Immature natural killer cell (primary cell): ENCODE measurements around the gene ALG6. TPM values are rescaled to one million over a fixed set of nuclear protein-coding genes. Genes with fewer than 3 reads are reported as not detected.
"Not testable (repeated sequence)": the region's sequence is repeated elsewhere in the genome, so short reads cannot be mapped to it uniquely, and the experiment has no call there.

Source experiments
- DNase-seq, 3 donors: peaks; one replicate each; pipeline ENCODE4 v3.0.0; 2022; ENCODE audit warnings: mixed read lengths in 1 of 3
- H3K27ac Mint-ChIP-seq, 6 donors: one replicate each; pipeline ENCODE4 v1.8.0; 2020; ENCODE audit warnings: mixed read lengths in 6 of 6, mild to moderate bottlenecking in 5 of 6, inconsistent platforms in 4 of 6, moderate library complexity in 3 of 6
- H3K27me3 Mint-ChIP-seq, 3 donors: one replicate each; pipeline ENCODE4 v1.8.0; 2020 to 2021; ENCODE audit warnings: low read depth in 3 of 3, mild to moderate bottlenecking in 3 of 3, mixed read lengths in 3 of 3, moderate library complexity in 3 of 3, inconsistent platforms in 1 of 3
- H3K36me3 Mint-ChIP-seq, 3 donors: one replicate each; pipeline ENCODE4 v1.8.0; 2020; ENCODE audit warnings: mixed read lengths in 3 of 3, inconsistent platforms in 2 of 3, mild to moderate bottlenecking in 2 of 3
- H3K4me1 Mint-ChIP-seq, 2 donors: one replicate each; pipeline ENCODE4 v1.8.0; 2020; ENCODE audit warnings: inconsistent platforms in 2 of 2, mild to moderate bottlenecking in 2 of 2, mixed read lengths in 2 of 2, moderate library complexity in 1 of 2
- H3K4me3 Mint-ChIP-seq, 5 donors: one replicate each; pipeline ENCODE4 v1.8.0; 2020; ENCODE audit warnings: mild to moderate bottlenecking in 5 of 5, mixed read lengths in 5 of 5, inconsistent platforms in 3 of 5, moderate library complexity in 3 of 5
- H3K9me3 Mint-ChIP-seq, 6 donors: one replicate each; pipeline ENCODE4 v1.8.0; 2020; ENCODE audit warnings: mild to moderate bottlenecking in 6 of 6, mixed read lengths in 6 of 6, inconsistent platforms in 4 of 6, moderate library complexity in 3 of 6
- polyA plus RNA-seq, 3 donors: library from polyadenylated mRNA; unstranded; fragments of 300-500 nt; fragmentation: Illumina TruSeq; gene quantifications; one replicate each; pipeline ENCODE4 v1.2.3, GENCODE V29; 2021

The ALG6 gene
- polyA plus RNA-seq, 3 donors from 2014 or later, result 16.5 to 29.9 (median 20.7) TPM

- DNase-seq, result no peak
- peaks cover 5 to 8% (median 6%) of the 10 kb centered on the region in 3 donors for H3K27me3 Mint-ChIP-seq
- H3K9me3 Mint-ChIP-seq, result peaks cover 0 to 4% (median 0%) of the 10 kb centered on the region in 6 donors
- H3K4me3 Mint-ChIP-seq, result no peak overlapping the region
- no peaks in the 10 kb centered on the region for H3K36me3 Mint-ChIP-seq
- H3K4me1 Mint-ChIP-seq, result no peaks in the 10 kb centered on the region
- no peak overlapping the region for H3K27ac Mint-ChIP-seq
Observed at GRCh38 chr1:63343922-63344321, 23.5 kb upstream of the ALG6 start.

- no peak overlapping the region for H3K4me3 Mint-ChIP-seq
- H3K4me1 Mint-ChIP-seq, result no peaks in the 10 kb centered on the region
- no peak for DNase-seq
- H3K9me3 Mint-ChIP-seq, result peaks cover 0 to 4% (median 0%) of the 10 kb centered on the region in 6 donors
- H3K27me3 Mint-ChIP-seq, result peaks cover 7 to 11% (median 8%) of the 10 kb centered on the region in 3 donors
- H3K36me3 Mint-ChIP-seq, result no peaks in the 10 kb centered on the region
- H3K27ac Mint-ChIP-seq, result no peak overlapping the region
Observed at GRCh38 chr1:63350320-63350719, 17.1 kb upstream of the ALG6 start.

GRCh38 chr1:63352736-63353135, 14.7 kb upstream of the ALG6 start:
- no peak overlapping the region for H3K27ac Mint-ChIP-seq
- H3K27me3 Mint-ChIP-seq, result peaks cover 8 to 9% (median 9%) of the 10 kb centered on the region in 3 donors
- DNase-seq, result no peak

GRCh38 chr1:63356234-63356633, 11.2 kb upstream of the ALG6 start:
- not testable (repeated sequence) for H3K4me1 Mint-ChIP-seq, H3K9me3 Mint-ChIP-seq, H3K36me3 Mint-ChIP-seq, DNase-seq, H3K4me3 Mint-ChIP-seq, H3K27ac Mint-ChIP-seq
- H3K27me3 Mint-ChIP-seq, result peaks cover 5 to 12% (median 5%) of the 10 kb centered on the region in 3 donors

More at GRCh38 chr1:63352736-63353135, 14.7 kb upstream of the ALG6 start:
- H3K4me1 Mint-ChIP-seq, result no peaks in the 10 kb centered on the region
- no peaks in the 10 kb centered on the region for H3K9me3 Mint-ChIP-seq
- no peaks in the 10 kb centered on the region for H3K36me3 Mint-ChIP-seq
- no peak overlapping the region for H3K4me3 Mint-ChIP-seq

GRCh38 chr1:63359561-63359960, 7.9 kb upstream of the ALG6 start:
- no peak for DNase-seq
- no peaks in the 10 kb centered on the region for H3K4me1 Mint-ChIP-seq
- no peak overlapping the region for H3K27ac Mint-ChIP-seq
- peaks cover 2 to 6% (median 4%) of the 10 kb centered on the region in 3 donors for H3K27me3 Mint-ChIP-seq
- no peak overlapping the region for H3K4me3 Mint-ChIP-seq
- no peaks in the 10 kb centered on the region for H3K36me3 Mint-ChIP-seq
- H3K9me3 Mint-ChIP-seq, result no peaks in the 10 kb centered on the region

GRCh38 chr1:63362073-63362472, 5.4 kb upstream of the ALG6 start:
- peaks cover 0 to 12% (median 6%) of the 10 kb centered on the region in 3 donors for H3K27me3 Mint-ChIP-seq
- no peak overlapping the region for H3K27ac Mint-ChIP-seq
- no peak overlapping the region for H3K4me3 Mint-ChIP-seq
- H3K4me1 Mint-ChIP-seq, result peaks cover 6 to 7% of the 10 kb centered on the region in 2 donors
- no peak for DNase-seq
- H3K9me3 Mint-ChIP-seq, result no peaks in the 10 kb centered on the region
- no peaks in the 10 kb centered on the region for H3K36me3 Mint-ChIP-seq

- Mint-ChIP-seq H3K4me3 (no peak overlapping the region), H3K4me1 (peaks cover 8 to 9% of the 10 kb centered on the region in 2 donors), H3K27ac (no peak overlapping the region), H3K9me3 (no peaks in the 10 kb centered on the region), H3K36me3 (no peaks in the 10 kb centered on the region), H3K27me3 (peaks cover 0 to 10% (median 8%) of the 10 kb centered on the region in 3 donors)
- DNase-seq, result no peak
Observed at GRCh38 chr1:63362578-63362977, 4.8 kb upstream of the ALG6 start.

- no peaks in the 10 kb centered on the region for H3K9me3 Mint-ChIP-seq
- no peak overlapping the region for H3K27ac Mint-ChIP-seq
- no peaks in the 10 kb centered on the region for H3K36me3 Mint-ChIP-seq
- H3K27me3 Mint-ChIP-seq, result peaks cover 2 to 14% (median 8%) of the 10 kb centered on the region in 3 donors
- DNase-seq, result no peak
- H3K4me1 Mint-ChIP-seq, result peaks cover 12% of the 10 kb centered on the region in 2 donors
- H3K4me3 Mint-ChIP-seq, result no peak overlapping the region
Observed at GRCh38 chr1:63363014-63363413, 4.4 kb upstream of the ALG6 start.

- Mint-ChIP-seq H3K27me3 (peaks cover 2 to 16% (median 2%) of the 10 kb centered on the region in 3 donors), H3K4me1 (peaks cover 22 to 30% of the 10 kb centered on the region in 2 donors), H3K27ac (peak overlapping the region; percentile 45 to 90 (median 79)), H3K36me3 (peaks cover 4 to 11% (median 5%) of the 10 kb centered on the region in 3 donors), H3K9me3 (no peaks in the 10 kb centered on the region), H3K4me3 (peak overlapping the region; percentile 83 to 97 (median 86))
- DNase-seq, result no peak
Observed at GRCh38 chr1:63366908-63367214, 566 bp upstream of the ALG6 start.

- Mint-ChIP-seq H3K36me3 (peaks cover 4 to 14% (median 8%) of the 10 kb centered on the region in 3 donors), H3K27me3 (peaks cover 2 to 16% (median 2%) of the 10 kb centered on the region in 3 donors), H3K4me1 (peaks cover 22 to 30% of the 10 kb centered on the region in 2 donors), H3K9me3 (no peaks in the 10 kb centered on the region), H3K4me3 (peak overlapping the region; percentile 92 to 97 (median 96)), H3K27ac (peak overlapping the region; percentile 85 to 97 (median 90))
- DNase-seq, result no peak
Observed at GRCh38 chr1:63368131-63368530, 704 bp downstream of the ALG6 start.

GRCh38 chr1:63379583-63379982, 12.2 kb downstream of the ALG6 start:
- H3K9me3 Mint-ChIP-seq, result no peaks in the 10 kb centered on the region
- H3K36me3 Mint-ChIP-seq, result peaks cover 17 to 20% (median 19%) of the 10 kb centered on the region in 3 donors
- no peak overlapping the region for H3K4me3 Mint-ChIP-seq
- peaks cover 21 to 50% of the 10 kb centered on the region in 2 donors for H3K4me1 Mint-ChIP-seq
- H3K27ac Mint-ChIP-seq, result peak overlapping the region in 1 of 6 donors; percentile 53
- DNase-seq, result no peak
- H3K27me3 Mint-ChIP-seq, result no peaks in the 10 kb centered on the region

GRCh38 chr1:63381741-63382140, 14.3 kb downstream of the ALG6 start:
- no peak for DNase-seq
- H3K9me3 Mint-ChIP-seq, result no peaks in the 10 kb centered on the region
- peaks cover 32 to 53% of the 10 kb centered on the region in 2 donors for H3K4me1 Mint-ChIP-seq
- no peaks in the 10 kb centered on the region for H3K27me3 Mint-ChIP-seq
- no peak overlapping the region for H3K4me3 Mint-ChIP-seq
- H3K36me3 Mint-ChIP-seq, result peaks cover 9 to 22% (median 15%) of the 10 kb centered on the region in 3 donors
- H3K27ac Mint-ChIP-seq, result no peak overlapping the region

GRCh38 chr1:63401945-63402344, 34.5 kb downstream of the ALG6 start:
- Mint-ChIP-seq H3K4me3 (no peak overlapping the region), H3K27ac (no peak overlapping the region), H3K27me3 (no peaks in the 10 kb centered on the region), H3K36me3 (peaks cover 10 to 38% (median 23%) of the 10 kb centered on the region in 3 donors), H3K9me3 (no peaks in the 10 kb centered on the region), H3K4me1 (no peaks in the 10 kb centered on the region)
- no peak for DNase-seq

- Mint-ChIP-seq H3K4me1 (no peaks in the 10 kb centered on the region), H3K9me3 (no peaks in the 10 kb centered on the region), H3K27me3 (no peaks in the 10 kb centered on the region), H3K36me3 (peaks cover 16 to 49% (median 29%) of the 10 kb centered on the region in 3 donors), H3K4me3 (no peak overlapping the region), H3K27ac (no peak overlapping the region)
- no peak for DNase-seq
Observed at GRCh38 chr1:63403386-63403785, 36.0 kb downstream of the ALG6 start.

GRCh38 chr1:63405021-63405420, 37.6 kb downstream of the ALG6 start:
- Mint-ChIP-seq H3K36me3 (peaks cover 23 to 47% (median 32%) of the 10 kb centered on the region in 3 donors), H3K9me3 (no peaks in the 10 kb centered on the region), H3K4me1 (no peaks in the 10 kb centered on the region), H3K4me3 (no peak overlapping the region), H3K27ac (no peak overlapping the region), H3K27me3 (no peaks in the 10 kb centered on the region)
- DNase-seq, result no peak
